GM19023 (cell line): Measurements from ENCODE around the gene REL.

ENCODE experiments used
- ATAC-seq: cut with Tn5 transposase; IDR thresholded peaks from one replicate; pipeline ENCODE4 v1.9.1; 2021; ENCODE audit warnings: mild to moderate bottlenecking, moderate library complexity; ENCODE audit not compliant: unreplicated experiment

REL gene

DNA sequence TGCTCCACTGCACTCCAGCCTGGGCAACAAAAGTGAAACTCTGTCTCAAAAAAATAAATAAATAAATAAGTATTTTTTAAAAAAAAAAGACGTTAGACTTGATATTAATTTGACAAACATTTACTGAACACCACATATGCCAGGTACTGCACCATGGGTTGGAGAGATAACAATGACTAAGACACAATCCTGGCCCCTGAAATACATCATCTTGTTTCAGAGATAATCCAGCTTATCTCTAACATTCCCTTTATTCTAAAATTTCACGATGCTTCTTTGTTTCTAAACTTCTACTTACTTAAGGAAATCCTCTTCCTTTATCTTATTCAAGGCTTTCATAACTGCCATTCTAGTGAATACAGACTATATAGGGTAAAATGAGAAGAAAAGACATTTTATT is 81.2 kb downstream of the REL start:
- no peak for ATAC-seq

DNA sequence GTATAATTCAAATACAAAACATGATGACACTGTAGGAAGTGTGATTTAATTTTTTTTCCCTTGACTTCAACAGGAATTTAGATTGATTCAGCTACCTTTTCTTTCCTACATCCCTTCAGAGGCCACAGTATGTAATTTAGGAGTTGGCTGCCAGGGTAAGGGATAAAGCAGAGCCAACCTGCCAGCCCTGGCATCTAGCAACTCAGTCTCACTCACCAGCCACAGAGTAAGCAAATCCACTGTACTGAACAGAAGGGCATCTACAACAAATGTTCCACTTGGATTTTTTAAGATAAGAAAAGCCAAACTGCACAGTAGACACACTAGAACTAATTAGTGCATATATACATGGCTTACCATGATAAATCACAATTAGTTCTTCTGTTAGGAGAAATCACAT is 81.8 kb downstream of the REL start:
- ATAC-seq: no peak

DNA sequence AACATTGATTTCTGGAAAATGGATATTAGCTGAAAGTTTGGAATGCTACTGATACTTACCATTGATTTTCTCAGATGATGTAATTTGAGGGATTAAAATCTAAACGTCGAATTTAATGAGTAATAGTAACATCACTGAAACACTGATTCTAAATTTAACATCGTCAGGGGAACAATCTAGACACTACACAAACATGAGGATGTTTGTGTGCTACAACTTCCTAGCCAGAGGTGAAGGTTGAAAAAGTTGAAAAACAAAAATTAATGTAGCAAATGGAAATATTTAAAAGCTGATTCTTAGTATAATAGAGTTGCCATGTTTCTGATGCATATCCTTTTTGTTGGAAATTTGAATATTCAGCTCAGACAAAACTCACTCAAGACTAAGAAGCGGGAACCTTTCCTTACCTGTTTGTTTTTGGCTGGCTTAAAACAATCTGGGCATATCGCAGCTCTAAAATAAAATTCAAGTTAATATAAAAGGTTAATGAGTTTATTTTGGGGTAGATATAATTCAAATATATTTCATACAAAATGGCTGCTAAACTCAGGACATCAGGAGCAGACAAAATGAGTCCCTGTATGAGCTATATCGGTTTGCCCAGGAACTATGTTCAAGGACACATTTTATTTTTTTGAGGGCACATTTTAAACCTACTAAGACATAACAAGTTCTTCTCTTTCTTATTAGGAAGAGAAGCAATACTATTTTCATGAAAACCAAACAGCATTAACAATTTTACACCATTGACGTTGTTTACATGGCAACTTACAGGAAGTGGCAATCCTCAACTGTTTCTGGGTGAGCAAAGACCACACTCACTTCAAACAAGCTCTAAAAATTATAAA is 83.5 kb downstream of the REL start:
- ATAC-seq: no peak

DNA sequence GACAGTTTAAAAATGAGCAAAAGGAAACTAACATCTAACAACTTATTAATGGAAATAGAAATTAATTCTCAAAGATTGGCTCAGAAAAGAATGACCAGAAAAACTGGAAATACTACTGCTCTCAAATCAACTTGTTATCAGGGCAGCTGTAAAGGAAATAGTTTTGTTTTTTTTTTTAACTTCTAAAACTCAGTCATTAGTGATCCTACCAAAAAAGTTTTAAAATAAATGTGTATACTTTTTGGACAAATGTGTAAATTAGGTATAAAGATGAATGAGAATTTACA is 84.1 kb downstream of the REL start:
- no peak for ATAC-seq

DNA sequence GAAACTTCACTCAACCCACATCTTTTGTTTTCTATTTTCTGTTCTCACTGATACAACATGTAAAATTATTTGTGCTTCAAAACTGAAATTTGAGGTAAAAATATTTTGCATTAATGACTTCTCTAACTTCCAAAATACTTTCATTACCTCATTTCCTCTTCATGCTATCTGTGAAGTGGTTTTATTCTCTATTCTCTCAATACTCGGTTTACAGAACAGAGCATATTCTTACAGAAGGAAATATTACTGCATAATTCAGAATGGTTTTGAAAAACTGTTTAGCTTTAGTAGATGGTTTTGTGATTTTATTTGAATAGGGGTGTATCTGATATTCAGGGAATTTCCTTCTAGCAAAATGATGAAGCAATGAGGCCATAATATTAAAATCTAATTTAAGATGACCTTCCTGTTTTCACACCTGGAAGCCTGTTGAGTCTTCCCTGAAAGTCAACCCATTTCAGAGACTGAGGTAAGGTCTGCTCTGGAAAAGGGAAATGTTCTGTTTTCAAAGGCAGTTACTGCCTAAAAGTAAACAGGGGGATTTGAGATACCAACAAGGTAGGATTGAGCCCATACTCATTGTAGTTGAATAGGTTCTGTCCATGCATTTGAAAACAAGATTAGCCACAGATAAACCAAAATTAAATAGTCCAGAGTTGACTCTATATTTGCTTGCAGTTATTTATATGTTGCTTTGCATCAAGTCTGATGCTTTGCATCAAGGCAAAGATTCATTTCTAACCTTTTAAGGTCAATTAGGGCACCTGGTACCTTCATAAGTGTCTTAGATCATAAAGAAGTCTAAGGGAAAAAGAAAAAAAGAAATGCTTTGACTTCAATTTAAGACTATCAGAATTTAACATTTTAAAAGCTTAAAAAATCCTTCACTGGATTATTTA is 85.4 kb downstream of the REL start:
- peak; percentile 75 for ATAC-seq

DNA sequence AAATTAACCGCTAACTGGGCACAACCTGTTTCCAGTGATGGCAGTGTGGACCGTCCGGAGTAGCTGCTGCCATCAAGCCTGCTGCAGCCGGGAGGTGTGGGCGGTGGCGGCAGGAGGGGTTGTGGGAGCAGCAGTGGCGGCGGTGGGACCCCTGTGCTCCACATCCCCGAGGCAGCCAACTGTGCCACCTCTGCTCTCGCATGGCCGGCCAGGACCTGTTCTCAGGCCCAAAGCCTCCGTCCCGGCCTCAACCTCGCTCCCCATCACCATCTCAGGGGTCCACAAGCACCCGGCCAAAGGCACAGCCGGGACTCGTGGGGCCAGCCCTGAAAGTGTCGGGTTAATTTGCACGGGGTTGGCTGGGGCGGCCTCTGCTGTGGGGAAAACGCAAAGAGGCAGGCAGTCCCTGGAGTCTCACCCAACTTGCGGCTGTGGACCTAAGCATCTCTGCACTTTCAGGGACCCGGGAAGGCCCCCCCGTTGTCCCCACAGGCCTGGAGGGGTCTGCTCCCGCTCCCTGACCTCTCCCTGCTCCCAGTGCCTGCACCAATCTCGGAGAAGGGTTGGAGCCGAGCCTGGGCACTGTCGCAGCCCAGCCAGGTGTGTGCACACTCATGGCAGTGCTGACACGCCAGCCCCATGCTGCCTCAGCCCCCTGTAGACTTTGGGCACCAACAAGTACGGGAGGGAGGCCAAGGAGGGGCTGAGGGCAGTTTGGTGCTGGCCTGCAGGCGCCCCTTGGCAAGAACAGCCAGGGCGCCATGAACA is 91.7 kb downstream of the REL start:
- ATAC-seq: no peak

DNA sequence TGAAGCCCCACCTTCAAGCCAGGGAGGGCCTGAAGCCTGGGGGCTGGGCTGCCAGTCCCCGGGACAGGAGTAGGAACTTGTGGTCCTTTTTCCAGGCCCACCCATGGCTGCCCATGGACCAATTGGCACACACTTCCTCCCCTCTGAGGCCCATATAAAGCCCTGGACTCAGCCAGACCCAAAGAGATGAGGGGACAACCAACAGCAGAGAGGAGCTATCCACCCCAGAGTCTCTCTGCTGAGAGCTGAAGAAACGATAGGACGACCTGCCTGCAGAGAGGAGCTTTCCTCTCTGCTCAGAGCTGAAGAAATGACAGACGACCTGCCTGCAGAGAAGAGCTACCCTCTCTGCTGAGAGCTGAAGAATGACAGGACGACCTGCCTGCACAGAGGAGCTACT is 92.3 kb downstream of the REL start:
- ATAC-seq: no peak

DNA sequence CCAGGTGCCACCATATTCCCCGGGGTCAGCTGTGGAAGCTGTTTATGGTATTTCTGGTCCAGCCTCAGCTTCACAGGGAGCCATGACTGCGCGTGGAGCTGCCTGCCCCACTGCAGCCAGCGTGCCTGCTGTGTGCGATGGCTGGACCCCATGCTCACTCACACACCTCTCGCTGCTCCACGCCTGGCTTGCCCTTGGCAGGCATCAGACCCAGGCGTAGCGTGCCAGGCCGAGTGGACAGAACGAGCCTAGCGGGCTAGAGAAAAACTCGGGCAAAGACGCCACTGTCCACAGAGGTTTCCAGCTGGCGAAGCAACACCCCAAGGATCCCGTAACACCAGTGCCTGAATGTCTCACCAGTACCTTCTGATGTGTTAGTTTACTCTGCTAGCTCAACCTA is 93.3 kb downstream of the REL start:
- no peak for ATAC-seq
